Endothelial cell of umbilical vein (primary cell): ENCODE results near the gene KYNU.

ENCODE experiments used
- CTCF ChIP-seq, 2 donors: IDR thresholded peaks; 1 replicate in 1 of 2; 2 replicates in 1 of 2; pipeline ENCODE4 v1.5.1; 2011; ENCODE audit warnings: low read length in 2 of 2, mild to moderate bottlenecking in 2 of 2, moderate library complexity in 2 of 2, control low read depth in 1 of 2, inconsistent platforms in 1 of 2, low read depth in 1 of 2; ENCODE audit not compliant: insufficient read depth in 1 of 2; ENCODE audit errors: extremely low read depth in 1 of 2
- FOS ChIP-seq: IDR thresholded peaks from 2 replicates; pipeline ENCODE4 v1.6.1; 2011; ENCODE audit warnings: mild to moderate bottlenecking, low read length, moderate library complexity, borderline replicate concordance; ENCODE audit not compliant: insufficient read depth
- GATA2 ChIP-seq: IDR thresholded peaks from 2 replicates; pipeline ENCODE4 v1.7.0; 2011; ENCODE audit warnings: low read depth, mild to moderate bottlenecking, moderate library complexity, mixed read lengths, low read length; ENCODE audit not compliant: insufficient read length, insufficient read depth
- POLR2A ChIP-seq: IDR thresholded peaks from 2 replicates; pipeline ENCODE4 v1.6.1; 2012; ENCODE audit warnings: low read depth, mild to moderate bottlenecking, control low read depth, low read length
- POLR2AphosphoS5 ChIP-seq: IDR thresholded peaks from 2 replicates; pipeline ENCODE4 v1.6.1; 2012; ENCODE audit warnings: low read depth, mild to moderate bottlenecking, control low read depth, low read length, moderate library complexity; ENCODE audit not compliant: insufficient read depth

DNA sequence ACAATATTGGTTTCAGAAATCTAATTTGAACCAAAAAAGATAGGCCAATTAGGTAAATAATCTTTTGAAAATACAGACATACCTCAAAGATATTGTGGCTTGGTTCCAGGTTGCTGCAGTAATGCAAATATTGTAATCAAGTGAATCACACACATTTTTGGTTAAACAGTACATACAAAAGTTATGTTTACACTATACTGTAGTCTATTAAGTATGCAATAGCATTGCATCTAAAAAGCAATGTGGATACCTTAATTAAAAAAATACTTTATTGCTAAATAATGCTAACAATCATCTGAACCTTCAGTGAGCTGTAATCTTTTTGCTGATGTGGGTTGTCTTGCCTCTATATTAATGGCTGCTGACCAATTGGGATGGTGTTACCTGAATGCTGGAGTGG lies 67.3 kb downstream of the KYNU start:
- TF ChIP-seq GATA2 (no peak), CTCF (IDR thresholded peaks at IDR 0.05; ENCODE audit: extremely low read depth in 1 of 2, insufficient read depth in 1 of 2, low read depth in 1 of 2, low read length in 2 of 2) (no peak), POLR2A (no peak), FOS (no peak), POLR2AphosphoS5 (no peak)
